T-helper 17 cell (primary cell): Measurements from ENCODE around the gene TACR2. TPM values are rescaled to one million over a fixed set of nuclear protein-coding genes. Genes with fewer than 3 reads are reported as not detected.
A peak's percentile ranks its signal among the peaks of the same experiment; 100 is the strongest.

Experiments
- ATAC-seq: fragments of 150-1000 bp; cut with Tn5 transposase; 2 replicates; pipeline ENCODE4 v1.10.0; 2021; ENCODE audit warnings: mild to moderate bottlenecking, moderate library complexity
- DNase-seq, 3 donors: peaks; one replicate each; pipeline versions ENCODE4 v3.0.0 to v3.0.0-alpha.2; 2020 to 2021
- H3K9me3 ChIP-seq: one replicate; pipeline ENCODE4 v1.7.0; 2013; ENCODE audit warnings: low read length, mild to moderate bottlenecking; ENCODE audit not compliant: control insufficient read depth, poor library complexity, severe bottlenecking
- H3K27ac Mint-ChIP-seq: one replicate; pipeline ENCODE4 v1.8.0; 2022; ENCODE audit warnings: mild to moderate bottlenecking, moderate library complexity, mixed read lengths
- H3K27me3 Mint-ChIP-seq: one replicate; pipeline ENCODE4 v1.8.0; 2022; ENCODE audit warnings: mixed read lengths
- H3K36me3 Mint-ChIP-seq: one replicate; pipeline ENCODE4 v1.8.0; 2022; ENCODE audit warnings: low read depth, mixed read lengths
- H3K4me1 Mint-ChIP-seq: one replicate; pipeline ENCODE4 v1.8.0; 2022; ENCODE audit warnings: mild to moderate bottlenecking, mixed read lengths
- H3K4me3 Mint-ChIP-seq: one replicate; pipeline ENCODE4 v1.8.0; 2022; ENCODE audit warnings: mild to moderate bottlenecking, moderate library complexity, mixed read lengths
- total RNA-seq, 4 donors: library from RNA in 2 of 4; stranded (reverse) in 2 of 4; gene quantifications; one replicate each; pipeline ENCODE4 v1.2.3 and lab custom pipeline; 2022 to 2026

Gene TACR2
- total RNA-seq, 2 donors from 2014 or later, result not detected

GRCh38 chr10:69398466-69398865 is 18.3 kb downstream of the TACR2 start:
- no peak overlapping the region for H3K4me3 Mint-ChIP-seq
- H3K9me3 ChIP-seq, result no peaks in the 10 kb centered on the region
- H3K27me3 Mint-ChIP-seq, result no peaks in the 10 kb centered on the region
- peaks cover 7% of the 10 kb centered on the region for H3K36me3 Mint-ChIP-seq
- DNase-seq (no peak), ATAC-seq (no peak)
- peaks cover 5% of the 10 kb centered on the region for H3K4me1 Mint-ChIP-seq
- peak overlapping the region; percentile 62 for H3K27ac Mint-ChIP-seq

- DNase-seq (no peak), ATAC-seq (no peak)
- Mint-ChIP-seq H3K36me3 (peaks cover 7% of the 10 kb centered on the region), H3K27me3 (no peaks in the 10 kb centered on the region), H3K27ac (no peak overlapping the region), H3K4me1 (peaks cover 5% of the 10 kb centered on the region), H3K4me3 (no peak overlapping the region)
- H3K9me3 ChIP-seq, result no peaks in the 10 kb centered on the region
Measured at GRCh38 chr10:69397972-69398371, 18.7 kb downstream of the TACR2 start.

GRCh38 chr10:69394020-69394419 is 22.7 kb downstream of the TACR2 start:
- H3K27ac Mint-ChIP-seq, result peak overlapping the region; percentile 19
- no peaks in the 10 kb centered on the region for H3K27me3 Mint-ChIP-seq
- peaks cover 3% of the 10 kb centered on the region for H3K36me3 Mint-ChIP-seq
- peaks cover 18% of the 10 kb centered on the region for H3K4me1 Mint-ChIP-seq
- no peaks in the 10 kb centered on the region for H3K9me3 ChIP-seq
- no peak overlapping the region for H3K4me3 Mint-ChIP-seq
- ATAC-seq, result no peak
- DNase-seq, result no peak

- Mint-ChIP-seq H3K4me3 (no peak overlapping the region), H3K27ac (peak overlapping the region; percentile 73), H3K4me1 (peaks cover 13% of the 10 kb centered on the region), H3K36me3 (peaks cover 8% of the 10 kb centered on the region), H3K27me3 (no peaks in the 10 kb centered on the region)
- ATAC-seq (peak; percentile 99), DNase-seq (peak; percentile 51 to 74 (median 66))
- H3K9me3 ChIP-seq, result no peaks in the 10 kb centered on the region
Measured at GRCh38 chr10:69392481-69393000, 24.2 kb downstream of the TACR2 start.

GRCh38 chr10:69391158-69391557 is 25.6 kb downstream of the TACR2 start:
- Mint-ChIP-seq H3K4me3 (no peak overlapping the region), H3K36me3 (peaks cover 8% of the 10 kb centered on the region), H3K27ac (peak overlapping the region; percentile 47)

GRCh38 chr10:69389827-69390490 is 26.8 kb downstream of the TACR2 start:
- peaks cover 8% of the 10 kb centered on the region for H3K36me3 Mint-ChIP-seq
- no peak for ATAC-seq

More at GRCh38 chr10:69391158-69391557, 25.6 kb downstream of the TACR2 start:
- no peaks in the 10 kb centered on the region for H3K9me3 ChIP-seq
- DNase-seq, result no peak
- no peak for ATAC-seq
- Mint-ChIP-seq H3K4me1 (peaks cover 13% of the 10 kb centered on the region), H3K27me3 (no peaks in the 10 kb centered on the region)

GRCh38 chr10:69388488-69388887 is 28.2 kb downstream of the TACR2 start:
- peaks cover 13% of the 10 kb centered on the region for H3K4me1 Mint-ChIP-seq
- H3K9me3 ChIP-seq, result no peaks in the 10 kb centered on the region
- H3K27ac Mint-ChIP-seq, result no peak overlapping the region
- no peak for DNase-seq
- no peak overlapping the region for H3K4me3 Mint-ChIP-seq
- peaks cover 7% of the 10 kb centered on the region for H3K36me3 Mint-ChIP-seq
- no peak for ATAC-seq
- no peaks in the 10 kb centered on the region for H3K27me3 Mint-ChIP-seq

More at GRCh38 chr10:69389827-69390490, 26.8 kb downstream of the TACR2 start:
- H3K4me3 Mint-ChIP-seq, result no peak overlapping the region
- peak overlapping the region; percentile 47 for H3K27ac Mint-ChIP-seq
- no peaks in the 10 kb centered on the region for H3K9me3 ChIP-seq
- peaks cover 13% of the 10 kb centered on the region for H3K4me1 Mint-ChIP-seq
- no peaks in the 10 kb centered on the region for H3K27me3 Mint-ChIP-seq
- no peak for DNase-seq

- no peak overlapping the region for H3K27ac Mint-ChIP-seq
- no peak overlapping the region for H3K4me3 Mint-ChIP-seq
- H3K9me3 ChIP-seq, result no peaks in the 10 kb centered on the region
- no peaks in the 10 kb centered on the region for H3K27me3 Mint-ChIP-seq
- no peak for DNase-seq
- peaks cover 13% of the 10 kb centered on the region for H3K4me1 Mint-ChIP-seq
- no peak for ATAC-seq
- peaks cover 7% of the 10 kb centered on the region for H3K36me3 Mint-ChIP-seq
Measured at GRCh38 chr10:69387500-69387899, 29.2 kb downstream of the TACR2 start.

- Mint-ChIP-seq H3K27ac (peak overlapping the region; percentile 34), H3K36me3 (peaks cover 7% of the 10 kb centered on the region), H3K4me3 (no peak overlapping the region), H3K4me1 (peaks cover 7% of the 10 kb centered on the region), H3K27me3 (no peaks in the 10 kb centered on the region)
- ATAC-seq (no peak), DNase-seq (no peak)
- no peaks in the 10 kb centered on the region for H3K9me3 ChIP-seq
Measured at GRCh38 chr10:69385454-69386350, 31.0 kb downstream of the TACR2 start.

- H3K27me3 Mint-ChIP-seq, result no peaks in the 10 kb centered on the region
- peaks cover 7% of the 10 kb centered on the region for H3K36me3 Mint-ChIP-seq
- DNase-seq (no peak), ATAC-seq (no peak)
- H3K4me3 Mint-ChIP-seq, result no peak overlapping the region
- no peak overlapping the region for H3K27ac Mint-ChIP-seq
- no peaks in the 10 kb centered on the region for H3K9me3 ChIP-seq
- H3K4me1 Mint-ChIP-seq, result peaks cover 7% of the 10 kb centered on the region
Measured at GRCh38 chr10:69384320-69384719, 32.4 kb downstream of the TACR2 start.

- no peaks in the 10 kb centered on the region for H3K9me3 ChIP-seq
- H3K27me3 Mint-ChIP-seq, result no peaks in the 10 kb centered on the region
- H3K4me1 Mint-ChIP-seq, result peaks cover 7% of the 10 kb centered on the region
- no peak for DNase-seq
- H3K27ac Mint-ChIP-seq, result no peak overlapping the region
- H3K36me3 Mint-ChIP-seq, result peaks cover 6% of the 10 kb centered on the region
- ATAC-seq, result no peak
- no peak overlapping the region for H3K4me3 Mint-ChIP-seq
Measured at GRCh38 chr10:69383558-69383957, 33.2 kb downstream of the TACR2 start.

- no peak for ATAC-seq
- no peak overlapping the region for H3K4me3 Mint-ChIP-seq
- H3K27me3 Mint-ChIP-seq, result no peaks in the 10 kb centered on the region
- peaks cover 2% of the 10 kb centered on the region for H3K36me3 Mint-ChIP-seq
- no peaks in the 10 kb centered on the region for H3K9me3 ChIP-seq
- DNase-seq, result no peak
- peaks cover 11% of the 10 kb centered on the region for H3K4me1 Mint-ChIP-seq
- H3K27ac Mint-ChIP-seq, result no peak overlapping the region
Measured at GRCh38 chr10:69382382-69383117, 34.2 kb downstream of the TACR2 start.

- DNase-seq (no peak), ATAC-seq (no peak)
- no peaks in the 10 kb centered on the region for H3K9me3 ChIP-seq
- Mint-ChIP-seq H3K4me1 (peaks cover 13% of the 10 kb centered on the region), H3K4me3 (no peak overlapping the region), H3K27ac (peak overlapping the region; percentile 75), H3K36me3 (peaks cover 2% of the 10 kb centered on the region), H3K27me3 (no peaks in the 10 kb centered on the region)
Measured at GRCh38 chr10:69379800-69380199, 36.9 kb downstream of the TACR2 start.
